Body of pancreas (tissue), 4 donors: ENCODE data around the gene MCM10.

ENCODE experiments used
- POLR2A ChIP-seq, 3 donors: fragments of 450-650 bp; IDR thresholded peaks; one replicate each; pipeline ENCODE4 v1.6.1; 2016; ENCODE audit warnings: antibody characterized with exemption in 3 of 3, mild to moderate bottlenecking in 2 of 3
- TF ChIP-seq, protein P1 (sequence below), 7 experiments: fragments of 450-650 bp in 4 of 7; fragments of 200-600 bp in 3 of 7; sonication (generic) in 3 of 7; IDR thresholded peaks; one replicate each; pipeline ENCODE4 v1.5.1; 2016 to 2019; ENCODE audit warnings: antibody characterized with exemption in 7 of 7

GRCh38 chr10:13231808-13232207 lies 70.5 kb downstream of the MCM10 start:
- TF ChIP-seq, protein P1, sequence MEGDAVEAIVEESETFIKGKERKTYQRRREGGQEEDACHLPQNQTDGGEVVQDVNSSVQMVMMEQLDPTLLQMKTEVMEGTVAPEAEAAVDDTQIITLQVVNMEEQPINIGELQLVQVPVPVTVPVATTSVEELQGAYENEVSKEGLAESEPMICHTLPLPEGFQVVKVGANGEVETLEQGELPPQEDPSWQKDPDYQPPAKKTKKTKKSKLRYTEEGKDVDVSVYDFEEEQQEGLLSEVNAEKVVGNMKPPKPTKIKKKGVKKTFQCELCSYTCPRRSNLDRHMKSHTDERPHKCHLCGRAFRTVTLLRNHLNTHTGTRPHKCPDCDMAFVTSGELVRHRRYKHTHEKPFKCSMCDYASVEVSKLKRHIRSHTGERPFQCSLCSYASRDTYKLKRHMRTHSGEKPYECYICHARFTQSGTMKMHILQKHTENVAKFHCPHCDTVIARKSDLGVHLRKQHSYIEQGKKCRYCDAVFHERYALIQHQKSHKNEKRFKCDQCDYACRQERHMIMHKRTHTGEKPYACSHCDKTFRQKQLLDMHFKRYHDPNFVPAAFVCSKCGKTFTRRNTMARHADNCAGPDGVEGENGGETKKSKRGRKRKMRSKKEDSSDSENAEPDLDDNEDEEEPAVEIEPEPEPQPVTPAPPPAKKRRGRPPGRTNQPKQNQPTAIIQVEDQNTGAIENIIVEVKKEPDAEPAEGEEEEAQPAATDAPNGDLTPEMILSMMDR (IDR thresholded peaks at IDR 0.05) = no peak
- TF ChIP-seq POLR2A (IDR thresholded peaks at IDR 0.05) = no peak
